Activated T-helper 2 cell treated with anti-CD3 and anti-CD28 coated beads, Interferon-gamma antibody, Interleukin-2, Interleukin-4, amounts not matched to agents 10 μg/mL and 5 μg/mL and 100 μg/mL, durations not matched to agents 14 hours and 24 hours and 36 hours (primary cell): ENCODE data around the gene KLHL30. TPM values are rescaled to one million over a fixed set of nuclear protein-coding genes. Genes with fewer than 3 reads are reported as not detected.
"Not testable (repeated sequence)": the region's sequence is repeated elsewhere in the genome, so short reads cannot be mapped to it uniquely, and the experiment has no call there.

Source experiments
- DNase-seq: peaks from one replicate; pipeline ENCODE4 v3.0.0; 2021; ENCODE audit warnings: low spot score
- H3K27ac Mint-ChIP-seq: one replicate; pipeline ENCODE4 v1.8.0; 2021; ENCODE audit warnings: mixed read lengths
- H3K27me3 Mint-ChIP-seq: one replicate; pipeline ENCODE4 v1.8.0; 2021; ENCODE audit warnings: low read depth, mixed read lengths
- H3K36me3 Mint-ChIP-seq: one replicate; pipeline ENCODE4 v1.8.0; 2021; ENCODE audit warnings: low read depth, mixed read lengths
- H3K4me1 Mint-ChIP-seq: one replicate; pipeline ENCODE4 v1.8.0; 2021; ENCODE audit warnings: low read depth, mixed read lengths
- H3K4me3 Mint-ChIP-seq: one replicate; pipeline ENCODE4 v1.8.0; 2021; ENCODE audit warnings: low read depth, mild to moderate bottlenecking, moderate library complexity, mixed read lengths
- H3K9me3 Mint-ChIP-seq: one replicate; pipeline ENCODE4 v1.8.0; 2021; ENCODE audit warnings: mixed read lengths
- intact Hi-C: fragments of 100-400 bp; cut with micrococcal nuclease; formaldehyde crosslinking; loops from one replicate; pipeline ENCODE4 v1.15.1; 2023
- total RNA-seq: library from RNA; stranded (reverse); gene quantifications from 2 replicates; pipeline ENCODE4 v1.2.3, GENCODE V29; 2022

The KLHL30 gene
- total RNA-seq, 1 donor from 2014 or later = not detected

- intact Hi-C loops = no loop called here
- peaks cover 16% of the 10 kb centered on the region for H3K27me3 Mint-ChIP-seq
- H3K4me1 Mint-ChIP-seq = peaks cover 2% of the 10 kb centered on the region
- peaks cover 22% of the 10 kb centered on the region for H3K36me3 Mint-ChIP-seq
- H3K9me3 Mint-ChIP-seq = no peaks in the 10 kb centered on the region
- no peak for DNase-seq
- no peak overlapping the region for H3K4me3 Mint-ChIP-seq
- no peak overlapping the region for H3K27ac Mint-ChIP-seq
These were observed 26.9 kb downstream of the KLHL30 start for GRCh38 chr2:238165288-238165921.

GRCh38 chr2:238166391-238167343 is 28.2 kb downstream of the KLHL30 start:
- intact Hi-C loops = no loop called here
- H3K27me3 Mint-ChIP-seq = peaks cover 12% of the 10 kb centered on the region
- peaks cover 2% of the 10 kb centered on the region for H3K4me1 Mint-ChIP-seq
- DNase-seq = no peak
- H3K36me3 Mint-ChIP-seq = peaks cover 29% of the 10 kb centered on the region
- H3K9me3 Mint-ChIP-seq = no peaks in the 10 kb centered on the region
- no peak overlapping the region for H3K27ac Mint-ChIP-seq
- H3K4me3 Mint-ChIP-seq = no peak overlapping the region

DNA sequence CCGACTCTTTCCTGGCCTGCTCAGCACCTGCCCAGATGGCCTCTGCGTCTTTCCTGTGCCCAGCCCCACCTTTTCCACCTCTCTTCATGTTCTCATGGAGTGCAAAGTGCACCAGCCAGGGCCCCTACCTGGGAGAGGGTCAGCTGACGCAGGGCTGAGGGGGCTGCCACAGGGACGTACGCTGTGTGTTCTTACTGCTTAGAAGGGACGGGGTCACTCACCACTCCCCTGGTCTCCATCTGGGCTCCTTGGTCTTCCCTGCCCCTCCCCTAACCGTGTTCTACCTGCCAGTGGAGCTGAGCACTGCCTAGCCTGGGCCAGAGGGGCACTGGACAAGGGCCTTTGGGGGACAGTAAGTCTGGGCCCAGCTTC is 28.9 kb downstream of the KLHL30 start:
- no peak for DNase-seq
- Mint-ChIP-seq H3K4me3 (no peak overlapping the region), H3K4me1 (peaks cover 2% of the 10 kb centered on the region), H3K36me3 (peaks cover 36% of the 10 kb centered on the region), H3K27ac (no peak overlapping the region), H3K9me3 (no peaks in the 10 kb centered on the region), H3K27me3 (peaks cover 12% of the 10 kb centered on the region)
- intact Hi-C loops = no loop called here

GRCh38 chr2:238167761-238168160 is 29.3 kb downstream of the KLHL30 start:
- no peaks in the 10 kb centered on the region for H3K9me3 Mint-ChIP-seq
- H3K27me3 Mint-ChIP-seq = peaks cover 11% of the 10 kb centered on the region
- H3K4me3 Mint-ChIP-seq = no peak overlapping the region
- H3K4me1 Mint-ChIP-seq = peaks cover 2% of the 10 kb centered on the region
- no peak overlapping the region for H3K27ac Mint-ChIP-seq
- intact Hi-C loops = no loop called here
- DNase-seq = no peak
- peaks cover 40% of the 10 kb centered on the region for H3K36me3 Mint-ChIP-seq

DNA sequence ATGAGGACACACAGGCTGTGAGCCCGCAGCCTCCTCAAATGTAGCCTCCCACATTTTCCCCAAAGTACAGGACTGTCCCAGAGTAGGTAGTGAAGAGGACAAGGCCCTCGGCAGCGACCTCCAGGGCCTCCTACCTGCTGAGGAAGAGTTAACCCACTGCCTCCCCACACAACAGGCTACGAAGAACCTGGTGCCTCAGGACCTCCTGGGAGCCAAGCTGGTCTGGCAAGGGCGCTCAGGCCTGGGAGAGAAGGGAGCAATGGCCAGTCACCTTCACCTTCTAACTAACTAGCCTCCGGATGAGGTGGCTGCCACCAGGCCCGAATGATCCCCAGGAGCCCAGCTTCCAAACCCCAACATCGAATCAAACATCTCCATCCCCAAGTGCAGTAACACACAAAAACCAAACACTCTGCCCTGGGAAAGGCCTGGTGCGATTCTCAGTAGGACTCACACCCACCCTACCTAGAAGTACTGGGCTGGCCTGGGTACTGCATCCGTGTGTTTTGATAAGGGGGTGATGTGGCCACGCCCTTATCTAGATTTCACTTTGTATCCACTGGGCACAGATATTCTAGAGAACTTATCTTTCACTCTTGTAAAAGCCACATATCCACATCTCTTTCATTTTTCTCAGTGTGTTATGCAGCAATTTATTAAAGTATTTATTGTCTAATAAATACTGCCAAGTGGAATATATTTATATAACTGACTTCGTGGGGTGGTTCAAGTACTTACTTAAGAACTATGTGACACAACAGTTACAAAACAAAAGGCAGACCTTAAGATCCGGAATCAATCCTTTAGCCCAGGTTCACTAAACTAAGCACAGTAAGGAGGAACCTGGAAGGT is 30.0 kb downstream of the KLHL30 start:
- no peak overlapping the region for H3K4me3 Mint-ChIP-seq
- no peak overlapping the region for H3K27ac Mint-ChIP-seq
- H3K27me3 Mint-ChIP-seq = peaks cover 9% of the 10 kb centered on the region
- H3K36me3 Mint-ChIP-seq = peaks cover 47% of the 10 kb centered on the region
- DNase-seq = no peak
- no peaks in the 10 kb centered on the region for H3K9me3 Mint-ChIP-seq
- intact Hi-C loops = no loop called here
- H3K4me1 Mint-ChIP-seq = peaks cover 2% of the 10 kb centered on the region

- H3K9me3 Mint-ChIP-seq = no peaks in the 10 kb centered on the region
- peaks cover 53% of the 10 kb centered on the region for H3K36me3 Mint-ChIP-seq
- peaks cover 2% of the 10 kb centered on the region for H3K4me1 Mint-ChIP-seq
- H3K27me3 Mint-ChIP-seq = peaks cover 9% of the 10 kb centered on the region
- no peak overlapping the region for H3K27ac Mint-ChIP-seq
- no peak for DNase-seq
- intact Hi-C loops = no loop called here
- H3K4me3 Mint-ChIP-seq = no peak overlapping the region
These were observed 30.7 kb downstream of the KLHL30 start for GRCh38 chr2:238169048-238169707.

- no peak overlapping the region for H3K4me3 Mint-ChIP-seq
- H3K36me3 Mint-ChIP-seq = peaks cover 53% of the 10 kb centered on the region
- peaks cover 2% of the 10 kb centered on the region for H3K4me1 Mint-ChIP-seq
- peaks cover 5% of the 10 kb centered on the region for H3K27me3 Mint-ChIP-seq
- H3K27ac Mint-ChIP-seq = no peak overlapping the region
- no peaks in the 10 kb centered on the region for H3K9me3 Mint-ChIP-seq
- no peak for DNase-seq
- intact Hi-C loops = no loop called here
These were observed 31.3 kb downstream of the KLHL30 start for GRCh38 chr2:238169708-238170251.

DNA sequence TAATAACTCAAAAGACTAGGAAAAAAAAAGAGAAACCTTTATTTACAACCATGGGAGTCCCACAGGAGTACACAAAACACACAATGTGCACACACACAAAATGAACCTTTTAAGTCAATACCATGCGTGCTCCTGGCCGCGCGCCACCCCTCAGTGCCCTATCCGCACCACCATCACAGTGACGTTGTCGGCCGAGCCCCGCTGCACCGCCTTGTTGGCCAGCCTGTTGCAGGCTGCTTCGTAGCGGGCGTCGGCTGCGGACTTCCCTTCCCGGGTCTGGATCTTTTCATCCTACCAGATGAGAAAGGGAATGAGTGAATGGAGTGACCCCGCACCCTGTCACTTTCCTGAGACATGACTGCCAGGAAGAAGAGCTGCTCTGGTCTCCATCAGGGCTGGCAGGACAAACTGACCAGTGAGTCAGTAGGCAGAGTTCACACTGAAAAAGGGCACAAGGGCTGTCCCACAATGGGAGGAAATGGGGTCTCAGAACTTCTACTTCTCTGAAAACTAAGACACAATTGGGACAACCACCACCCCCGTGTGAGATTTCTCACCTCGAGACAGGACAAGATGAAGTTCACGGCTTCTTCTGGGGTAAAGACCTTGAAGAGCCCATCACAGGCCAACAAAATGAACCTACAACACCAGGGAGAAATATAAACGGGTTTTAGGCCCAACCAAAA is 32.1 kb downstream of the KLHL30 start:
- intact Hi-C loops = no loop called here
- Mint-ChIP-seq H3K36me3 (peaks cover 53% of the 10 kb centered on the region), H3K4me1 (peaks cover 2% of the 10 kb centered on the region), H3K27me3 (no peaks in the 10 kb centered on the region), H3K27ac (no peak overlapping the region), H3K4me3 (no peak overlapping the region), H3K9me3 (no peaks in the 10 kb centered on the region)
- DNase-seq = no peak

DNA sequence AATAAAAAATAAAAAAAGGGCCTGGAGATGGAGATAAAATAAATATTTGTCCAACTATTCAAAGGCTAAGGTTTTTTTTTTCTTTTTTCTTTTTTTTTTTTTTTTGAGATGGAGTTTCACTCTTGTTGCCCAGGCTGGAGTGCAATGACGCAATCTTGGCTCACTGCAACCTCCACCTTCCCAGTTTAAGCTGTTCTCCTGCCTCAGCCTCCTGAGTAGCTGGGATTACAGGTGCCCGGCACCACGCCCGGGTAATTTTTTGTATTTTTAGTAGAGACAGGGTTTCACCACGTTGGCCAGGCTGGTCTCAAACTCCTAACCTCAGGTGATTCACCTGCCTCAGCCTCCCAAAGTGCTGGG is 32.6 kb downstream of the KLHL30 start:
- DNase-seq, H3K27me3 Mint-ChIP-seq, H3K27ac Mint-ChIP-seq, intact Hi-C loops, H3K4me3 Mint-ChIP-seq, H3K9me3 Mint-ChIP-seq, H3K4me1 Mint-ChIP-seq: not testable (repeated sequence)
- H3K36me3 Mint-ChIP-seq = peaks cover 53% of the 10 kb centered on the region

- intact Hi-C loops = no loop called here
- Mint-ChIP-seq H3K27me3 (no peaks in the 10 kb centered on the region), H3K4me1 (peaks cover 2% of the 10 kb centered on the region), H3K9me3 (no peaks in the 10 kb centered on the region), H3K27ac (no peak overlapping the region), H3K36me3 (peaks cover 58% of the 10 kb centered on the region), H3K4me3 (no peak overlapping the region)
- no peak for DNase-seq
These were observed 33.2 kb downstream of the KLHL30 start for GRCh38 chr2:238171575-238172187.

GRCh38 chr2:238172439-238172838 is 34.0 kb downstream of the KLHL30 start:
- no peak for DNase-seq
- Mint-ChIP-seq H3K27me3 (no peaks in the 10 kb centered on the region), H3K4me1 (peaks cover 2% of the 10 kb centered on the region), H3K36me3 (peaks cover 64% of the 10 kb centered on the region), H3K9me3 (no peaks in the 10 kb centered on the region), H3K4me3 (no peak overlapping the region), H3K27ac (no peak overlapping the region)
- intact Hi-C loops = no loop called here
